ENCODE measurements around the gene MLYCD. TPM values are rescaled to one million over a fixed set of nuclear protein-coding genes. Genes with fewer than 3 reads are reported as not detected.

Gene MLYCD
- polyA plus RNA-seq, 1 donor (not counting 4 experiments of a cell fraction or from before 2014, with no cell fraction given) = 1.2 TPM

GRCh38 chr16:83854420-83854819 lies 44.5 kb upstream of the MLYCD start:
- H4K20me1 ChIP-seq (ENCODE audit: control insufficient read depth, extremely low read depth, insufficient read depth, low read length) = no peaks in the 10 kb centered on the region
- no peaks in the 10 kb centered on the region for H3K36me3 ChIP-seq (ENCODE audit: control insufficient read depth in 2 of 2, extremely low read depth in 1 of 2, insufficient read depth in 2 of 2, low read length in 2 of 2)
- no peak overlapping the region for H3K27ac ChIP-seq (ENCODE audit: control insufficient read depth, insufficient read depth, low read length)
- H3K79me2 ChIP-seq (ENCODE audit: control insufficient read depth, insufficient read depth, low read length) = no peaks in the 10 kb centered on the region
- dilution Hi-C loops (cut with MboI; ENCODE audit: extremely low pct_ligation_motif_present, low sequenced_read_pairs) = no loop called here
- TF ChIP-seq EZH2 (IDR thresholded peaks at IDR 0.05; ENCODE audit: low read length) (no peak), CTCF (optimal IDR thresholded peaks at IDR 0.05 in 1 of 3, IDR thresholded peaks at IDR 0.05 in 1 of 3, conservative IDR thresholded peaks at IDR 0.05 in 1 of 3; ENCODE audit: extremely low read depth in 1 of 3, insufficient read depth in 2 of 3, low read length in 3 of 3) (no peak)
- no peaks in the 10 kb centered on the region for H3K4me1 ChIP-seq (ENCODE audit: control insufficient read depth, extremely low read depth, insufficient read depth, low read length)
- H3K4me3 ChIP-seq (ENCODE audit: control insufficient read depth in 2 of 3, extremely low read depth in 1 of 3, insufficient read depth in 2 of 3, low read depth in 1 of 3, low read length in 3 of 3) = no peak overlapping the region
- no peak for FAIRE-seq
- no peaks in the 10 kb centered on the region for H3K9me1 ChIP-seq (ENCODE audit: control insufficient read depth, extremely low read depth, insufficient read depth, low read length)
- H3K27me3 ChIP-seq (ENCODE audit: control insufficient read depth, extremely low read depth, insufficient read depth, low read length) = peaks cover 3% of the 10 kb centered on the region
- H3K9ac ChIP-seq (ENCODE audit: control insufficient read depth, extremely low read depth, insufficient read depth, low read length) = no peak overlapping the region
- no peaks in the 10 kb centered on the region for H3K9me3 ChIP-seq (ENCODE audit: control insufficient read depth, low read depth, low read length)
- no peak overlapping the region for H2AFZ ChIP-seq (ENCODE audit: control insufficient read depth, low read length)
- no peak for DNase-seq (ENCODE audit: low read depth, low spot score)
- no peak overlapping the region for H3K4me2 ChIP-seq (ENCODE audit: control insufficient read depth, extremely low read depth, insufficient read depth, low read depth, low read length)

- no peak overlapping the region for H3K9ac ChIP-seq (ENCODE audit: control insufficient read depth, extremely low read depth, insufficient read depth, low read length)
- H3K27ac ChIP-seq (ENCODE audit: control insufficient read depth, insufficient read depth, low read length) = no peak overlapping the region
- H3K9me3 ChIP-seq (ENCODE audit: control insufficient read depth, low read depth, low read length) = no peaks in the 10 kb centered on the region
- H3K79me2 ChIP-seq (ENCODE audit: control insufficient read depth, insufficient read depth, low read length) = no peaks in the 10 kb centered on the region
- H3K4me2 ChIP-seq (ENCODE audit: control insufficient read depth, extremely low read depth, insufficient read depth, low read depth, low read length) = no peak overlapping the region
- DNase-seq (ENCODE audit: low read depth, low spot score) (no peak), FAIRE-seq (no peak)
- dilution Hi-C loops (cut with MboI; ENCODE audit: extremely low pct_ligation_motif_present, low sequenced_read_pairs) = no loop called here
- no peaks in the 10 kb centered on the region for H3K9me1 ChIP-seq (ENCODE audit: control insufficient read depth, extremely low read depth, insufficient read depth, low read length)
- H3K4me3 ChIP-seq (ENCODE audit: control insufficient read depth in 2 of 3, extremely low read depth in 1 of 3, insufficient read depth in 2 of 3, low read depth in 1 of 3, low read length in 3 of 3) = no peak overlapping the region
- H4K20me1 ChIP-seq (ENCODE audit: control insufficient read depth, extremely low read depth, insufficient read depth, low read length) = no peaks in the 10 kb centered on the region
- no peak overlapping the region for H2AFZ ChIP-seq (ENCODE audit: control insufficient read depth, low read length)
- TF ChIP-seq CTCF (optimal IDR thresholded peaks at IDR 0.05 in 1 of 3, IDR thresholded peaks at IDR 0.05 in 1 of 3, conservative IDR thresholded peaks at IDR 0.05 in 1 of 3; ENCODE audit: extremely low read depth in 1 of 3, insufficient read depth in 2 of 3, low read length in 3 of 3) = no peak
- no peak for TF ChIP-seq EZH2 (IDR thresholded peaks at IDR 0.05; ENCODE audit: low read length)
- H3K36me3 ChIP-seq (ENCODE audit: control insufficient read depth in 2 of 2, extremely low read depth in 1 of 2, insufficient read depth in 2 of 2, low read length in 2 of 2) = no peaks in the 10 kb centered on the region
- peaks cover 3% of the 10 kb centered on the region for H3K27me3 ChIP-seq (ENCODE audit: control insufficient read depth, extremely low read depth, insufficient read depth, low read length)
- no peaks in the 10 kb centered on the region for H3K4me1 ChIP-seq (ENCODE audit: control insufficient read depth, extremely low read depth, insufficient read depth, low read length)
These were observed 42.1 kb upstream of the MLYCD start for GRCh38 chr16:83856792-83857191.
